Peyer's patch (tissue), 4 donors: ENCODE results near the gene MEPCE.

Source experiments
- CTCF ChIP-seq, 6 experiments: fragments of 450-650 bp in 4 of 6; fragments of 200-600 bp in 2 of 6; sonication (generic) in 1 of 6; IDR thresholded peaks; one replicate each; pipeline ENCODE4 v1.5.1; 2017 to 2019; ENCODE audit warnings: antibody characterized with exemption in 6 of 6, mild to moderate bottlenecking in 3 of 6, moderate library complexity in 1 of 6
- POLR2A ChIP-seq, 2 donors: fragments of 450-650 bp; IDR thresholded peaks; one replicate each; pipeline ENCODE4 v1.5.1; 2017; ENCODE audit warnings: antibody characterized with exemption in 2 of 2, mild to moderate bottlenecking in 2 of 2, moderate library complexity in 2 of 2

- TF ChIP-seq POLR2A (IDR thresholded peaks at IDR 0.05) (no peak), CTCF (IDR thresholded peaks at IDR 0.05) (no peak)
These were observed 35.6 kb upstream of the MEPCE start for GRCh38 chr7:100394077-100394476.
